Measurements from ENCODE around the gene PTPA. TPM values are rescaled to one million over a fixed set of nuclear protein-coding genes. Genes with fewer than 3 reads are reported as not detected.

PTPA gene
- total RNA-seq, 1 experiment from 2014 or later = 62.7 TPM

Other genes starting within 250 kb of the PTPA start
- gene KYAT1, start 229.5 kb upstream of the PTPA start, total RNA-seq (2014; rRNA removed; shearing (Covaris generic); ENCODE audit: low replicate concordance) = 26.8 and 31.3 TPM in 2 replicates
- 6.3 and 7.8 TPM in 2 replicates for gene LRRC8A, start 229.3 kb upstream of the PTPA start, total RNA-seq (2014; rRNA removed; shearing (Covaris generic); ENCODE audit: low replicate concordance)
- not detected in 2 replicates for gene PHYHD1, start 190.4 kb upstream of the PTPA start, total RNA-seq (2014; rRNA removed; shearing (Covaris generic); ENCODE audit: low replicate concordance)
- 6.1 and 10.7 TPM in 2 replicates for gene DOLK, start 163.8 kb upstream of the PTPA start, total RNA-seq (2014; rRNA removed; shearing (Covaris generic); ENCODE audit: low replicate concordance)
- gene NUP188, start 163.7 kb upstream of the PTPA start, total RNA-seq (2014; rRNA removed; shearing (Covaris generic); ENCODE audit: low replicate concordance) = 32.1 and 49.0 TPM in 2 replicates
- gene SH3GLB2, start 83.1 kb upstream of the PTPA start, total RNA-seq (2014; rRNA removed; shearing (Covaris generic); ENCODE audit: low replicate concordance) = 42.1 and 76.3 TPM in 2 replicates
- gene MIGA2, start 74.8 kb upstream of the PTPA start, total RNA-seq (2014; rRNA removed; shearing (Covaris generic); ENCODE audit: low replicate concordance) = 10.2 and 26.4 TPM in 2 replicates
- 6.7 and 9.1 TPM in 2 replicates for gene DOLPP1, start 30.3 kb upstream of the PTPA start, total RNA-seq (2014; rRNA removed; shearing (Covaris generic); ENCODE audit: low replicate concordance)
- not detected in 2 replicates for gene CRAT, start 622 bp upstream of the PTPA start, total RNA-seq (2014; rRNA removed; shearing (Covaris generic); ENCODE audit: low replicate concordance)
- gene IER5L, start 66.8 kb downstream of the PTPA start, total RNA-seq (2014; rRNA removed; shearing (Covaris generic); ENCODE audit: low replicate concordance) = 0.48 and 2.3 TPM in 2 replicates

Measured in Karpas-422 (cell line).